Left ventricle myocardium inferior (tissue), 1 donor: ENCODE data around the gene PPP2R3B. TPM values are rescaled to one million over a fixed set of nuclear protein-coding genes. Genes with fewer than 3 reads are reported as not detected.
"Not testable (repeated sequence)": the region's sequence is repeated elsewhere in the genome, so short reads cannot be mapped to it uniquely, and the experiment has no call there.

Experiments used
- DNase-seq: peaks from one replicate; pipeline ENCODE4 v3.0.0-alpha.2; 2020
- H3K27ac ChIP-seq: fragments of 200-600 bp; replicated peaks from 2 replicates; pipeline ENCODE4 v1.8.0; 2021
- H3K27me3 ChIP-seq: fragments of 200-600 bp; 2 replicates; pipeline ENCODE4 v1.8.0; 2021; ENCODE audit warnings: low read depth
- H3K36me3 ChIP-seq: fragments of 200-600 bp; 2 replicates; pipeline ENCODE4 v1.8.0; 2021
- H3K4me1 ChIP-seq: fragments of 200-600 bp; 2 replicates; pipeline ENCODE4 v1.8.0; 2021
- H3K4me3 ChIP-seq: fragments of 200-600 bp; 2 replicates; pipeline ENCODE4 v1.8.0; 2021; ENCODE audit warnings: mild to moderate bottlenecking, moderate library complexity
- H3K9me3 ChIP-seq: fragments of 200-600 bp; replicated peaks from 2 replicates; pipeline ENCODE4 v1.8.0; 2021
- CTCF ChIP-seq: fragments of 200-600 bp; IDR thresholded peaks from 2 replicates; pipeline ENCODE4 v1.8.0; 2021; ENCODE audit warnings: antibody characterized with exemption, mild to moderate bottlenecking, borderline replicate concordance
- intact Hi-C: fragments of 100-400 bp; cut with micrococcal nuclease; formaldehyde crosslinking; loops from one replicate; pipeline ENCODE4 v1.11.0; 2022
- total RNA-seq: library from RNA; stranded (reverse); fragmentation: NEBNext Ultra II Directional; extraction: Animal tissue kit (Norgen Biotek cat#: 25700); gene quantifications from one replicate; pipeline ENCODE4 v1.2.1, GENCODE V29; 2021
- donor health status: DM: no; HTN: yes; CAD: no; lungs with severe emphysema.

The PPP2R3B gene
- total RNA-seq, 1 donor from 2014 or later = 170 TPM

- peaks cover 38% of the 10 kb centered on the region for H3K27me3 ChIP-seq
- H3K4me3 ChIP-seq = no peak overlapping the region
- H3K9me3 ChIP-seq = no peaks in the 10 kb centered on the region
- H3K36me3 ChIP-seq = no peaks in the 10 kb centered on the region
- TF ChIP-seq CTCF = no peak
- H3K4me1 ChIP-seq = peaks cover 6% of the 10 kb centered on the region
- H3K27ac ChIP-seq = no peak overlapping the region
- intact Hi-C loops = no loop called here
- DNase-seq = no peak
These were observed 38.3 kb upstream of the PPP2R3B start for GRCh38 chrX:425056-425455.

GRCh38 chrX:421646-422391, 35.1 kb upstream of the PPP2R3B start:
- Histone ChIP-seq H3K4me1 (no peaks in the 10 kb centered on the region), H3K36me3 (no peaks in the 10 kb centered on the region), H3K27me3 (peaks cover 10% of the 10 kb centered on the region), H3K9me3 (no peaks in the 10 kb centered on the region), H3K27ac (no peak overlapping the region), H3K4me3 (no peak overlapping the region)
- intact Hi-C loops = no loop called here
- DNase-seq = peak; percentile 3
- no peak for TF ChIP-seq CTCF

- no peaks in the 10 kb centered on the region for H3K9me3 ChIP-seq
These were observed 34.0 kb upstream of the PPP2R3B start for GRCh38 chrX:420496-421223.

GRCh38 chrX:418927-419729, 32.4 kb upstream of the PPP2R3B start:
- no peaks in the 10 kb centered on the region for H3K36me3 ChIP-seq
- H3K9me3 ChIP-seq = no peaks in the 10 kb centered on the region
- H3K4me1 ChIP-seq = peaks cover 6% of the 10 kb centered on the region
- intact Hi-C loops = no loop called here
- no peak for TF ChIP-seq CTCF
- DNase-seq = peak; percentile 14
- no peak overlapping the region for H3K27ac ChIP-seq
- H3K27me3 ChIP-seq = no peaks in the 10 kb centered on the region
- no peak overlapping the region for H3K4me3 ChIP-seq

More at GRCh38 chrX:420496-421223, 34.0 kb upstream of the PPP2R3B start:
- Histone ChIP-seq H3K36me3 (no peaks in the 10 kb centered on the region), H3K4me1 (no peaks in the 10 kb centered on the region), H3K4me3 (no peak overlapping the region), H3K27ac (no peak overlapping the region), H3K27me3 (no peaks in the 10 kb centered on the region)
- intact Hi-C loops = no loop called here
- TF ChIP-seq CTCF = no peak
- DNase-seq = peak; percentile 1

GRCh38 chrX:415498-415897, 28.8 kb upstream of the PPP2R3B start:
- H3K36me3 ChIP-seq, H3K4me3 ChIP-seq, H3K9me3 ChIP-seq, H3K27me3 ChIP-seq, intact Hi-C loops, H3K27ac ChIP-seq, DNase-seq: not testable (repeated sequence)
- peaks cover 17% of the 10 kb centered on the region for H3K4me1 ChIP-seq
